Effector CD4-positive, alpha-beta T cell (primary cell): ENCODE data around the gene ZNF519.

Experiments used
- DNase-seq: peaks from one replicate; pipeline ENCODE4 v3.0.0-alpha.2; 2020

ZNF519 gene

GRCh38 chr18:14097761-14098160 is 34.5 kb downstream of the ZNF519 start:
- DNase-seq: no peak

- DNase-seq: no peak
Measured at GRCh38 chr18:14093307-14093915, 38.8 kb downstream of the ZNF519 start.

GRCh38 chr18:14092625-14093306 is 39.5 kb downstream of the ZNF519 start:
- no peak for DNase-seq

- no peak for DNase-seq
Measured at GRCh38 chr18:14089781-14090180, 42.5 kb downstream of the ZNF519 start.

- DNase-seq: no peak
Measured at GRCh38 chr18:14089191-14089590, 43.0 kb downstream of the ZNF519 start.

- no peak for DNase-seq
Measured at GRCh38 chr18:14086458-14087231, 45.6 kb downstream of the ZNF519 start.

GRCh38 chr18:14085770-14086457 is 46.3 kb downstream of the ZNF519 start:
- no peak for DNase-seq

GRCh38 chr18:14075196-14075595 is 57.0 kb downstream of the ZNF519 start:
- DNase-seq: no peak

- DNase-seq: no peak
Measured at GRCh38 chr18:14074187-14074586, 58.0 kb downstream of the ZNF519 start.

GRCh38 chr18:14053661-14054060 is 78.6 kb downstream of the ZNF519 start:
- no peak for DNase-seq
